ENCODE results near the gene AJM1.
A peak's percentile ranks its signal among the peaks of the same experiment; 100 is the strongest.
"Not testable (repeated sequence)": the region's sequence is repeated elsewhere in the genome, so short reads cannot be mapped to it uniquely, and the experiment has no call there.

Gene AJM1

GRCh38 chr9:136881691-136882108, 39.4 kb downstream of the AJM1 start:
- TF ChIP-seq CTCF (conservative IDR thresholded peaks at IDR 0.05; ENCODE audit: low read depth): no peak
- CTCF ChIA-PET: interaction anchor here (0.6 to 1.7 kb wide), 7 partner anchors 20 to 628 kb away, joined by 3 to 7 read pairs (median 3); partner anchors contain the start of genes AJM1 and FBXW5
- POLR2A ChIA-PET (ENCODE audit: low non-redundant PET): interaction anchor here (0.6 to 1.4 kb wide), 2 partner anchors 16 to 37 kb away, joined by 4 to 7 read pairs; partner anchors contain the start of gene EDF1
- DNase-seq (ENCODE audit: low spot score): no peak
- peak overlapping the region; percentile 85 for H3K27ac ChIP-seq

GRCh38 chr9:136882109-136882946, 40.0 kb downstream of the AJM1 start:
- peak overlapping the region; percentile 85 for H3K27ac ChIP-seq
- POLR2A ChIA-PET (ENCODE audit: low non-redundant PET): interaction anchor here (0.6 to 1.4 kb wide), 3 partner anchors 16 to 37 kb away, joined by 3 to 7 read pairs (median 4); partner anchors contain the start of gene EDF1
- TF ChIP-seq CTCF (conservative IDR thresholded peaks at IDR 0.05; ENCODE audit: low read depth): no peak
- CTCF ChIA-PET: interaction anchor here (0.6 to 1.7 kb wide), 6 partner anchors 29 to 181 kb away, joined by 3 to 7 read pairs (median 4); partner anchors contain the start of genes AJM1 and FBXW5
- peak; percentile 98 for DNase-seq (ENCODE audit: low spot score)

- H3K27ac ChIP-seq: peak overlapping the region; percentile 85
- ChIA-PET CTCF (interaction anchor here (0.6 to 1.7 kb wide), 3 partner anchors 36 to 153 kb away, joined by 3 to 7 read pairs (median 4); no protein-coding TSS in a partner anchor), POLR2A (ENCODE audit: low non-redundant PET) (interaction anchor here (0.7 kb wide), 1 partner anchor 29 kb away, joined by 5 read pairs; no protein-coding TSS in a partner anchor)
- not testable (repeated sequence) for DNase-seq (ENCODE audit: low spot score)
Measured at GRCh38 chr9:136882947-136883283, 40.6 kb downstream of the AJM1 start.

GRCh38 chr9:136883670-136884069, 41.4 kb downstream of the AJM1 start:
- not testable (repeated sequence) for DNase-seq (ENCODE audit: low spot score)
- peak overlapping the region; percentile 85 for H3K27ac ChIP-seq
- ChIA-PET CTCF (interaction anchor here (0.6 kb wide), 1 partner anchor 40 kb away, joined by 3 read pairs; no protein-coding TSS in a partner anchor), POLR2A (ENCODE audit: low non-redundant PET) (interaction anchor here (0.7 kb wide), 1 partner anchor 30 kb away, joined by 5 read pairs; no protein-coding TSS in a partner anchor)

- H3K27ac ChIP-seq: peak within 1 kb of the TSS; percentile 85
Measured at GRCh38 chr9:136885950-136886578, 43.8 kb downstream of the AJM1 start, which contains the start of gene TRAF2. TSS of gene TRAF2 (plus strand) at chr9:136886516. CDS start at chr9:136898741, 12,225 bp downstream.

GRCh38 chr9:136886610-136887597, 44.6 kb downstream of the AJM1 start:
- peak overlapping the region; percentile 85 for H3K27ac ChIP-seq

More at GRCh38 chr9:136885950-136886578, 43.8 kb downstream of the AJM1 start, which contains the start of gene TRAF2:
- CTCF ChIA-PET: no interaction called here
- POLR2A ChIA-PET (ENCODE audit: low non-redundant PET): interaction anchor here (0.6 to 1.3 kb wide), 4 partner anchors 12 to 159 kb away, joined by 3 read pairs; partner anchors contain the start of gene AJM1
- TF ChIP-seq CTCF (conservative IDR thresholded peaks at IDR 0.05; ENCODE audit: low read depth): no peak
- peak; percentile 100 for DNase-seq (ENCODE audit: low spot score)

More at GRCh38 chr9:136886610-136887597, 44.6 kb downstream of the AJM1 start:
- CTCF ChIA-PET: interaction anchor here (0.7 kb wide), 1 partner anchor 54 kb away, joined by 3 read pairs; no protein-coding TSS in a partner anchor
- peak; percentile 57 for DNase-seq (ENCODE audit: low spot score)
- POLR2A ChIA-PET (ENCODE audit: low non-redundant PET): interaction anchor here (0.7 kb wide), 2 partner anchors 51 to 160 kb away, joined by 3 read pairs; no protein-coding TSS in a partner anchor
- TF ChIP-seq CTCF (conservative IDR thresholded peaks at IDR 0.05; ENCODE audit: low read depth): no peak

Data from RWPE1 (cell line).